GM21515 (cell line): ENCODE measurements around the gene LIMS1.
"Not testable (repeated sequence)": the region's sequence is repeated elsewhere in the genome, so short reads cannot be mapped to it uniquely, and the experiment has no call there.

Experiments
- ATAC-seq: cut with Tn5 transposase; IDR thresholded peaks from one replicate; pipeline ENCODE4 v1.9.1; 2021; ENCODE audit not compliant: unreplicated experiment

The LIMS1 gene

DNA sequence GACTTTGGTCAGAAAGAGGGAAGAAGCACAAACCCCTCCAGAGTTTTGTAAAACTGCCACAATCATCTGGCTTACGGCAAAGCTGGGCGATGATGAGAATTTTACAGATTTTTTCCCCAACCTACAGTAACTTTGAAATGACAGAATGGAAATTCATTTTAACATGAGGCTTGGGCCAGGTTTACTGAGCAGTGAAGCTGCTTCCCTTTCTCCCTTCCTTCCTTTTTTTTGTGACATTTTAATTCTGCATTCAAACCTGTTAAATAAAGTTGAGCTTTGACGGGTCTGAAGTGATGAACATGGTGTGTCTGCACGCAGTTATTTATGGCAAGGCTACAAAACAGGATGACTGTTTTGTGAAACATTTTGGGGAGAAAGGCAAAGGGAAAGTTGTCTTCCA lies 123.2 kb downstream of the LIMS1 start:
- ATAC-seq = not testable (repeated sequence)

DNA sequence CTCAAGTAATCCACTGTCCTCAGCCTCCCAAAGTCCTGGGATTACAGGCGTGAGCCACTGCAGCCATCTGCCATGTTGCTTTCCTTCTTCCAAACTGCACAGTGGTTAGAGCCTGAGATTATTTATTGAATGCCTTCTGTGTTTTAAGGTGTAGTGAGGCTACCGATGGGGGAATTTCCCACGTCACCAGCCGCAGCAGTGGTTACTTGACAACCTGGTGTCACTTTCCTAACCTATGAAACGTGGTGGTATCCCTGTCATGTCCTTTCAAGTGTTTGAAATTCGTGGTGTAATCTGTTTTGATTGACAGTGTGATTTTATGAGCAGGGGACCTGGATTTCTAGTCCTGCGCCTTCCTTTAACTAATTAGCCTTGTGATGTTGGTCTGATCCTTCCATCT lies 124.3 kb downstream of the LIMS1 start:
- not testable (repeated sequence) for ATAC-seq

DNA sequence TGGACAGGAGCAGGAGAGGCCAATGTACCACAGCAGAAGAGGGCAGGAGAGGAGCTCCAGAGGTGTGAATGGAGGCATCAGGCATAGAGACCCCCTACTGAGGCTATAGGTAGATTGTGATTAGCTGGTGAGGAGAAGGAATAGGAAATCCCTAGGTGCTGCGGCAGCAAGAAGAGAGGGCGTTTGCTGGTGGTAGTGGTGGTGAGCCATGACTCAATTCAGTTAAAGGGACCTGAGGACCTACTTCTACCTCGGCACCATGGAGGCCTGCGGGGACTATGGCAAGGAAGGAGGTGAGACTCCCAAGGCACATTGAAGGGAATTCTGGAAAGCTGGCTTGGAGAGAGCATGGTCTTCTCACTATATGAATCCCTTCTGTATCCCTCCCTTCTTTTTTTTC lies 127.2 kb downstream of the LIMS1 start:
- not testable (repeated sequence) for ATAC-seq

DNA sequence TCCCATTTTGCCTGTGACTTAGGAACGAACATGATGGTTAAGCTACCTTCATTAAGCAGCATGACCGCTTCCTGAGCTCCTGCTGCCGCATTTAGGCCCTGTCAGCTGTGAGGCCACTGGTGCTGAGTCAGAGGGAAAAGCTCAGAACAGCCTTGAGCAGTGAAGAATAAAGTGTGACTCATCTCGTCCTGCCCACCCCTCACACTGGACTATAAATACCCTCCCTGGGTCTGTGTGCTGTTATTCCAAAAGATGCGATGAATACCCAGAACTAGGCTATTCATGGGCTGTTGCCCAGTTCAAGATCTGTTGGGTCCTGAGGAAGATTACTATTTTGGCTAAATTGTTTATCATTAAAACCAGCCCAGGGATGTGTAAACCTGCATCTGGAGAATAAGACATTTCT lies 127.9 kb downstream of the LIMS1 start:
- peak; percentile 91 for ATAC-seq

DNA sequence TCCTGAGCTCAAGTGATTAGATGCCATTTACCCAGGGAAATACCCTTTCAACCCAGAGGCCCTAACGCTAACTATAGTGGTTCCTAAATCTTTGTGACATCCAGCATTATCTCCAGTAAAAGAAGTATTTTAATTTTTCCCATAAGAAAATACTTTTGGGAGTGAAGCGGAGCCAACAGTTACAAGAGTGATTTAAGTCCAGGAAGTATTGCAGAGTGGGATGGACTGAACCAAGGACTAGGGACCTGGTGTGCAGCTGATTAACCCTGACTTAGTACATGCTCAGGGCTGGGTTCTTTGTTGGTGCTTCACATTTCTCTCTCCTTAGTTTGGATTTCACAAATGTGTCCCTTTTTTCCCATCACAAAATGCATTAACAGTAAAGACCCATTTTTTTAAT lies 129.1 kb downstream of the LIMS1 start:
- ATAC-seq = not testable (repeated sequence)

DNA sequence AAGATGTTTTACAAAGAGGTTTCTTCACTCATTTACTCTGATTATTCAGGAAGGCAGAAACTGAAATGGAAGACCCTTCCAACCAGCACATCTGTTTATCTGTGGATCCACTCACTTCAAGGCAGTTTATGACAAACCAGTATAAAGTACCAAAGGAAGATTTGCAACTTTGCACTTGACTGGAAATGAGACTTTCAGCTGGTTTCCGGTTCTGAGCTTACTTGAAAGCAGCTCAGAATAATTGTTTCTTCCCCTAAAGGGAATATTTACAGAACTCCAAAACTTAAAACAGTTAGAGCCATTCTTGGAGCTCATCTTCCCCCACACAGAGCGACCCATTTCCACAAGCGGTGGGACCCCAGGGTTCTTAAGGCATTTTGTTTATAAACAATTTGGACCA lies 129.8 kb downstream of the LIMS1 start:
- ATAC-seq = not testable (repeated sequence)

DNA sequence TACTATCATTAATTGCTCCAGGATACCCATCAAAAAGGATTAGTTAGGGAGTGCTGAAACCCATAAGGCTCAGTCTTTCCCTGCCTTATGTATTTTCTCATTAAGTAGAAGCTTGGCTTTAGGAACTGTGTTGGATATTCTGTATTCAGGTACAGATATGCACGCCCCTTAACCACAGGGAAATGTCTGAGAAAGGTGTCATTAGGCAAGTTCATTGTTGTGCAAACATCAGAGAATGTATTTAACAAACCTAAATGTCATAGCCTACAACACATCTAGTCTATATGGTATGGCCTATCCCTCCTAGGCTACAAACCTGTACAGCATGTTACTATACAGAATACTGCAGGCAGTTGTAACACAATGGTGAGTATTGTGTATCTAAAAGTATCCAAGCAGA lies 130.7 kb downstream of the LIMS1 start:
- not testable (repeated sequence) for ATAC-seq

DNA sequence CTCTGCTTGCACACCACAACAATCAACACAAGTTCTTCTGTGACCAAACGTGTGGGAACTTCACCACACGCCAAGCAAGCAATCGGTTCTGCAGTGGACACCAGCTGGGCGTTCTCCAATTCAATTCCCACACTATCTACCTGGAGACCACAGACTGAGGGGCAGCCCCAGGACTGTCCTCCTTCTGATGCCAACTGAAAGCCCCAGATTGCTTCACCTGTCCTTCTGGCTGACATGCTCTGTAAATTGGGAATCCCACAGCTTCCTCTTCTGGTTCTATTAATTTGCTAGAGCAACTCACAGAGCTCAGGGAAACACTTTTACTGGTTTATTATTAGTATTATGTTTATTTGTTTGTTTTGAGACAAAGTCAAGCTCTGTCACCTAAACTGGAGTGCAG lies 131.7 kb downstream of the LIMS1 start:
- not testable (repeated sequence) for ATAC-seq

DNA sequence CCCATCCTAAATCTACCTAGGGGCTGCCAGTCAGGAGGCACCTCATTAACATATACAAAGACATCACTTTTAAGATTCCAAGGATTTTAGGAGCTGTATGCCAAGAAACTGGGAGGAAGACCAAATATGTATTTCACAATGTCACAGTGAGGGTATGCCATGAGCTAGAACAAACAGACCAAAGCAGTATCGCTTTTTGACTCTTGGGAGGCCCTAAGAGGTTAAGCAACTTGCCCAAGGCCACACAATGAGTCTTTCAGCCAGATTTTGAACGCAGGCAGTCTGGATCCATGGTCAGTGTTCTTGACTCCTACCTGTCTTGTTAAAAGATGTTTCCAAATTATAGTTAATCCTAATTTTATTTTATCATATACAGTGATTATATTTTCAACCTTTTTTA lies 132.9 kb downstream of the LIMS1 start:
- ATAC-seq = not testable (repeated sequence)

DNA sequence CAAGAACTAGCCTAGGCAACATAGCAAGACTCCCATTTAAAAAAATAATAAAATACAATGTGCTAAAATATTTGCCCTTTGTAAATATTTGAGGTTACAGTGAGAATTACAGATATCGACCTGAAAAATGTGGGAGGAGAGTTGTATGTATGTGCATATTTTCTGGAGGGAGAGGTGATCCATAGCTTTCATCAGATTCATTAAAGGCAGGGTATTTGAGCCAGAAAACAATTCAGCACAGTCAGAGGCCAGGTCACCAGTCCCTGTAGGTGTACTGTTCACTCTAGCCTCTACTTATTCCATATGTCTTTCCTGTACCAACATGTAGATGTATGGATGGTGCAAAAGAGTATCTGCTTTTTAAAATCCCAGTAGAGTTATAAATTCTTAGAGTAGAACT lies 136.0 kb downstream of the LIMS1 start:
- not testable (repeated sequence) for ATAC-seq

DNA sequence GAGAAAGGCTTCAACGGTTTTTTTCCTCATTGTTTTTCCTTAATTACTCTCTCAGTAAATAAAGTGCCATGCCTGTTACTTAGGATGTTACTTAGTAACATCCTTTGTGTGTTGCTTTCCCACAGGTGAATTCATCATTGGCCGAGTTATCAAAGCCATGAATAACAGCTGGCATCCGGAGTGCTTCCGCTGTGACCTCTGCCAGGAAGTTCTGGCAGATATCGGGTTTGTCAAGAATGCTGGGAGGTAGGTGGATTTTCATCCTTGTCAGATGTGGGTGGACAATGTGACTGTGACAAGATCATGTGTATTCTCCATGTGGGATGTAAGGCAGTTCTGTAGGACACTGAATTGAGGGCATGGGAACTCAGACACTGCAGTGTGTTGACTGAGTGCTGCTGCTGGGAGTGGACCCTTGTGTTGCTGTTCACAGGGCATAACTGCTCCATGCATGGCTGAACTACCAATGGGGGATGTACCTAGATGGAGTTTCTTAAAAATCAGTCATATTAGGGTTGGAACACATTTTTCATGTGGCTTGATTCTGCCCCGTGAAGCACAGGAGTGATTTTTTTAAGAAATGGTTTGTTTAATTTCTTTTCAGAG lies 138.0 kb downstream of the LIMS1 start:
- not testable (repeated sequence) for ATAC-seq

DNA sequence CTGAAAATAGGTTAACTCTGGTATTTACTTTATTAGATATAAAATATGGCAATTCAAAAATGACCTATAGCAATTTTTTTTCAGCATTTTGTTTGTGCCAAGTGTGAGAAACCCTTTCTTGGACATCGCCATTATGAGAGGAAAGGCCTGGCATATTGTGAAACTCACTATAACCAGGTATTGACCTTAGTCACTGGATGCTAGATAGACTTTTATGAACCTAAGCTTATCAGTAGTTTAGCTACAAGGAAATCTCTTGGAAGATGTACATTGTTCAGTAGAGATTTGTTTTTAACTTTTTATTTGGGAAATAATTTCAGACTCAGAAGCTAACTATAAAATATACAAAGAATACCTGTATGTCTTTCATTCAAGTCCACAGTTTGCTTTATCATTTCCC lies 142.3 kb downstream of the LIMS1 start:
- ATAC-seq = not testable (repeated sequence)

DNA sequence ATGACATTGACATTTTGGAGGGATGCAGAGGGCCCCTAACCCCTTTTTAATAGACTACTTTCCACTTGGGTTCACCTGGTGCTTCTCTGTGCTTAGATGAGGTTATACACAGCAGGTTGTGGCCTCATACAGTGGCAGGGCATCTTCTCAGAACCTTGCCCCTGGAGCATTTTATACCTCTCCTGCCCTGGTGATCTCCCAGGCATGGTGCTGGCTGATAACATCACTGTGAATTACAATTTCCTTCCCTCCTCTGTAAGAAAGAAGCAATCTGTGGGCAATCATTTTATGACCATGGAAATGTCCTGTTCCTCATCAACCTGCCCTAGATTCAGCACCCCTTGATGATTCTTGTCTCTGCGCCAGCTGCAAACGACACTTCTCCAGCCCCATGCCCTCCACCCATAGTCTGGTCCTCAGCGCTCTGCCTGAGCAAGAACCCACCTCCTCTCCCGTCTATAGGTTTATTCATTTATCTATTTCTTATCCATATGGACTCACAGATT lies 143.0 kb downstream of the LIMS1 start:
- not testable (repeated sequence) for ATAC-seq

DNA sequence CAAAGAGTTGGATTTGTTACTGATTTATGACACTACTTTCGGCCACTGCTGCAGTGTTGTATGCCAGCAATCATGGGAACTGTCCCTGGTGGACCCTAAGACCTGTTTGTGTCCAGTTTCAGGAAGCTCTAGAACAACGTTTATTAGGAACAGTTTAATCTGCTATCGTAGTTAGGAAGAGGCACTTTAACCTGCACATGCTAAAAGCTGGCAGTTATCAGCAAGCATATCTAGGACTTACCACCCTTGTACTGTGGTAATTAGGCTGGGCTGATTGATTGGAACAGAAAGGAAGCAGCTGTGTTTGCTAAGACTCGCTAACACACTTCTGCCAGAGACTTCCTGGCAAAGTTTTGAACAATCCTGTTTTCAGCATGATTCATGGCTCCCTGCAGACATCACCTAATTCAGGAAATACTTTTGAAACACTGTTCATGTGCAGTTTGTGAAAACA lies 144.0 kb downstream of the LIMS1 start:
- not testable (repeated sequence) for ATAC-seq

DNA sequence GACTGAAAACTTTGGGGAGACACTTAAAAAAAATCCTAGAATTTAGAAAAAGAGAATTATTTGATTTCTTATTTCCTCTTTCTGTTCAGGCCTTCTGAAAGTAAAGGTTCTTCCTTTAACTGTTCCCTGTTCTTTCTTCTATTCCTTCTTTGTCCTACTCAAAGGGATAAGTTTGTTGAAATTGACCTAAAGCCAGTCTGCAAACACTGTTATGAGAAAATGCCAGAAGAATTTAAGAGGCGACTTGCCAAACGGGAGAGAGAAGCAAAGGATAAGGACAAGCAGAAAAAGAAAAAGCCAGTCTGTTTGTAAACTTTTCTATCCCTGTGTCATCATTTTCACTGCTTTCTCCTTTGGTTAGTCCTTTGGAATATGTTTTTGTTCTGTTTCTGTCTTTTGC lies 146.5 kb downstream of the LIMS1 start:
- ATAC-seq = not testable (repeated sequence)

DNA sequence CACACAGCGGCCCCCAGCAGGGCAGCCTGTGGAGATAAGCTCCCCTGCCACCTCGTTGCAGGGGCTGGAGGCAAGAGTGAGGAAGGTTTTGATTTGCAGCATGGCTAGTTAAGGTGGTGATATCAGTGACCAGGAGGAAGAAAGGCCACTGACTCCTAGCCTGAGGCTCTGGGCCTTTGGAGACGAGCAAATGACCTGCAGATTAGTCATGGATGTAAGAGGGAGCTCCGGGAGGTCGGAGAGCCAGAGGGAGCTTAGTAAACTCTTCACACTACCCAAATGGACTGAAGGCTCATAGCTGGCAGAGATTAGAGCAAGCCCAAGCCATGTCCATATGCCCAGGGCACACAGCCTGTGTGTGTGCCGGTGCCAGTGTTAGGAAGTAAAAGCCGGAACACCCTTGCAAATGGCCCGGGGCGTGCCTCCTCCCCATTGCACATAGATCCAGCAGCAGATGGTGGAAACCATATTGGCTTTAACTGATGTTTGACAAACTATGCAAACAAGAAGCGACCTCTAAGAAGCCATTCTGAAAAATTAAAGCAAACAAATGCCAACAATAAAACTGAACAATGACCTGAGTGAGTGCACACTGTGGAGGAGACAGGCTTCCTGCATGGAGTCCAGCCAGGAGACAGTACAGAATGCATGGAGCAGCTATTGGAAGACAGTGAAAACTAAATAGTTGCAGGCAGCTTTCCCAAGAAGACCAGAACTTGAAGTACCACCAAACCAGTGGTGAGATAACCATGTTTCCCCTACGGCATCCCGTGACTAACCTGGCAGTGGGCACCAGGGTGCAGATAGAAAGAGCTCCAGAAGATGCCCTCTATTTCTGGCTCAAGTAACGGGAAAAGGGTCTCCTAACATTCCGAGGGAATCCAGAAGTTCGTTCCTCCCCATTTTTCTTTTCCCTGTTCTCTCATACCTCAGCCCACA lies 154.8 kb downstream of the LIMS1 start:
- ATAC-seq = not testable (repeated sequence)

DNA sequence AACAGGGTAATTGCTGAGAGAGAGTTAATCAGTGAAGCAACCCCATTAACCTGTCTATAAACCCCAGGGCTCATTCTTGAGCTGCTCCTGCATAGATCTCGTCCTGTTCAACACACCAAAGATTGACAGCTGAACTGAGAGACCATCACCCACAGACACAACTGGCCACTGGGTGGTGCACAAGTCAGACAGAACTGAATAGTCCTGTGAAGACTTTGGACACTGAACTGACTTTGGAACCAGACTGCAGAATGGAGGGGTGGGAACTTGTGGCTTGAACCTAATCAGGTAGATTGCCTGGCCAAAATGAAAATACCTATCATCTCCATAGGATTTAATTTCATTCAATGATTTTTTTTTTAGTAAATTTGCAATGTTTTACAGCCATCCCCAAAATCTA lies 155.7 kb downstream of the LIMS1 start:
- ATAC-seq = peak; percentile 68

DNA sequence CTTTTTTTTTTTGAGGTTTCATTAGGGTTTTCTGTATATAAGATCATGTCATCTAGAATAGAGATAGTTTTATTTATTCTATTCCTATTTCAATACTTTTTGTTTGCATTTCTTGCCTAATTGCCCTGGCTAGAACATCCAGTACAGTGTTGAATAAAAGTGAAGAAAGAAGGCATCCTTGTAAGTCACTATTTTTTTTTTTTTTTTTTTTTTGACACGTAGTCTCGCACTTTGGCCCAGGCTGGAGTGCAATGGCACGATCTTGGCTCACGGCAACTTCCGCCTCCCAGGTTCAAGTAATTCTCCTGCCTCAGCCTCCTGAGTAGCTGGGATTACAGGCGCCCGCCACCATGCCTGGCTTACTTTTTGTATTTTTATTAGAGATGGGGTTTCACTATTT lies 157.2 kb downstream of the LIMS1 start:
- no peak for ATAC-seq

DNA sequence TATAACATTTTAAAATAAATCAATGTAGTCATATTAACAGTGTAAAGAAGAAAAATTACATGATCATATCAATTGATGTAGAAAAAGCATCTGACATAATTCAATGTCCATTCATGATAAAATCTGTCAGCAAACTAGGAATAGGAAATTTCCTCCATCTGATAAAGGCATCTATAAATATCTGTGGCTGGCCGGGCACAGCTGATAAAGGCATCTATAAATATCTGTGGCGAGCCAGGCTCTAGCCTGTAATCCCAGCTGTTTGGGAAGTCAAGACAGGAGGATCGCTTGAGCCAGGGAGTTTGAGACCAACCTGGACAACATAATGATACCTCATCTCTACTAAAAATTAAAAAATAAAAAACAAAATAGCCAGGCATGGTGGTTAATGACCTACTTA lies 166.9 kb downstream of the LIMS1 start:
- ATAC-seq = no peak

DNA sequence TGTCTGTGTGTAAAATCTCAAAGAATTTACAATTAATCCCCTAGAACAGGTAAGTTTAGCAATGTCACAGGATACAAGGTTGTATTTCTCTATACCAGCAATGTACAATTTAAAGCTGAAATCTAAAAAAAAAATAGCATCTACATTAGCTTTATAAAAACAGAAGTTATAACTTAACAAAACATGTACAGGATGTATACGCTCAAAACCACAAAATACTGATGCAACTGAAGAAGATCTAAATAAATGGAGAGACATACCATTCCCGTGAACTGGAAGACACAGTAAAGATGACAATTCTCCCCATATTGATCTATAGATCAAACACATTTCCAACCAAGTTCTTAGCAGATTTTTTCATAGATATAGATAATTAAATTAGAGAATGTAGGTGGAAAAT lies 167.5 kb downstream of the LIMS1 start:
- ATAC-seq = no peak

DNA sequence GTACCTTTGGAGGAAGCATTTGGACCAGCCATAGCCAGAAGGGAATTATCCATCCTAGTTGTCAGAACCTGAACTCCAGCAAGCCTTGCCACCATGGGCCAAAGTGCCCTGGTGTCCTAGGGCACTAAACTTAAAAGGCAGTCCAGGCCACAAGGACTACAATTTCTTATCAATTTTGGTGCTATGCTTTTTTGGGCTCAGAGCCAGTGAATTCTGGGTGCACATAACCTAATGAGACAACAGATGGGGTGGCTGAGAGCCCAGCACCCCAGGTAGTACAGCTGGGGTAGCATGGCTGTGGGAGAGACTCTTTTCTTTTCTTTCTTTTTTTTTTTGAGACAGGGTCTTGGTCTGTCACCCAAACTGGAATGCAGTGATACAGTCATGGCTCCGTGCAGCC lies 170.6 kb downstream of the LIMS1 start:
- no peak for ATAC-seq

DNA sequence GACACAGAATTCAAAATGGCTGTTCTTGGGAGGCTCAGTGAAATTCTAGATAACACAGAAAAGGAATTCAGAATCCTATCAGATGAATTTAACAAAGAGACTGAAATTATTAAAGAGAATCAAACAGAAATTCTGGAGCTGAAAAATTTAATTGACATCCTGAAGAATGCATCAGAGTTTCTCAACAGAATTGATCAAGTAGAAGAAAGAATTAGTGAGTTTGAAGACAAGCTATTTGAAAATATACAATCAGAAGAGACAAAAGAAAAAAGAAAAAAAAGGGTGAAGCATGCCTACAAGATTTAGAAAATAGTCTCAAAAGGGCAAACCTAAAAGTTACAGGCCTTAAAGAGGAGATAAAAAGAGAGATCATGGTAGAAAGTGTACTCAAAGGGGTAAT lies 173.0 kb downstream of the LIMS1 start:
- no peak for ATAC-seq
